Panc1 (cell line): ENCODE results near the gene KRT9. TPM values are rescaled to one million over a fixed set of nuclear protein-coding genes. Genes with fewer than 3 reads are reported as not detected.

Experiments used
- ATAC-seq: fragments of 200-7000 bp; cut with Tn5 transposase; 2 replicates; pipeline ENCODE4 v1.9.1; 2020; ENCODE audit warnings: mild to moderate bottlenecking, moderate library complexity
- BruUV-seq: library from RNA; stranded (reverse); fragments of 400-500 nt; replicated peaks from 2 replicates; lab custom pipeline; 2021; lab: Mats Ljungman, UMichigan
- CTCF ChIA-PET: fragments of 300-600 bp; sonication (Branson Sonifier 250); formaldehyde crosslinking; loops from one replicate; lab custom pipeline; 2022; ENCODE audit warnings: antibody characterized with exemption; lab: Charles Lee
- POLR2A ChIA-PET: fragments of 300-600 bp; sonication (Branson Sonifier 250); formaldehyde crosslinking; loops from one replicate; lab custom pipeline; 2022; ENCODE audit warnings: antibody characterized with exemption; lab: Charles Lee
- DNase-seq: peaks from one replicate; pipeline ENCODE4 v3.0.0-alpha.2; 2010; ENCODE audit warnings: low read depth, low spot score
- H3K27ac ChIP-seq: 2 replicates; pipeline ENCODE4 v1.5.1; 2011; ENCODE audit warnings: mild to moderate bottlenecking, low read length, inconsistent platforms
- H3K27me3 ChIP-seq: fragments of 200-500 bp; sonication (Bioruptor generic); 2 replicates; pipeline ENCODE4 v1.6.0; 2014; ENCODE audit warnings: low read length, inconsistent platforms; ENCODE audit not compliant: control insufficient read depth, insufficient read depth
- H3K36me3 ChIP-seq: fragments of 200-500 bp; sonication (Bioruptor generic); 2 replicates; pipeline ENCODE4 v1.5.1; 2014; ENCODE audit warnings: inconsistent platforms, mild to moderate bottlenecking, low read length, moderate library complexity; ENCODE audit not compliant: control insufficient read depth, insufficient read depth
- H3K4me1 ChIP-seq: 2 replicates; pipeline ENCODE4 v1.5.1; 2011; ENCODE audit warnings: inconsistent platforms, mild to moderate bottlenecking, low read length, moderate library complexity; ENCODE audit not compliant: control insufficient read depth, insufficient read depth
- H3K4me3 ChIP-seq, 2 experiments: 2 replicates each; pipeline ENCODE4 v1.5.1; 2011 to 2012; ENCODE audit warnings: low read depth in 2 of 2, low read length in 2 of 2, mild to moderate bottlenecking in 2 of 2, inconsistent platforms in 1 of 2, moderate library complexity in 1 of 2
- H3K9me3 ChIP-seq: fragments of 200-500 bp; sonication (Bioruptor generic); 2 replicates; pipeline ENCODE4 v1.5.1; 2014; ENCODE audit warnings: low read depth, mild to moderate bottlenecking, inconsistent platforms, low read length, moderate library complexity; ENCODE audit not compliant: control insufficient read depth, insufficient read depth
- POLR2AphosphoS5 ChIP-seq: IDR thresholded peaks from 2 replicates; pipeline ENCODE4 v1.6.1; 2012; ENCODE audit warnings: mild to moderate bottlenecking, low read depth, low read length, moderate library complexity
- SIN3A ChIP-seq: IDR thresholded peaks from 2 replicates; pipeline ENCODE4 v1.6.1; 2012; ENCODE audit warnings: low read depth, mild to moderate bottlenecking, low read length, moderate library complexity, borderline replicate concordance; ENCODE audit not compliant: insufficient read depth
- TCF7L2 ChIP-seq: IDR thresholded peaks from 2 replicates; pipeline ENCODE4 v1.6.1; 2011; ENCODE audit warnings: mild to moderate bottlenecking, low read depth, low read length, inconsistent platforms
- in situ Hi-C: cut with HindIII; loops from 2 replicates; pipeline ENCODE4 v1.10.0; 2016; ENCODE audit warnings: low sequenced_read_pairs, low pct_unique_long_range_greater_than_20kb
- intact Hi-C: fragments of 100-400 bp; cut with micrococcal nuclease; formaldehyde crosslinking; loops from one replicate; pipeline ENCODE4 v1.10.0; 2022; ENCODE audit not compliant: unreplicated experiment
- total RNA-seq: library from RNA; stranded (reverse); gene quantifications from one replicate; pipeline ENCODE4 v1.2.1, GENCODE V29; 2021; ENCODE audit not compliant: unreplicated experiment
- TF ChIP-seq, protein P1 (sequence below), 2 experiments: IDR thresholded peaks; 2 replicates each; pipeline ENCODE4 v1.6.1; 2011 to 2012; ENCODE audit warnings: low read depth in 2 of 2, control low read depth in 1 of 2, low read length in 1 of 2, mild to moderate bottlenecking in 1 of 2, moderate library complexity in 1 of 2; ENCODE audit not compliant: insufficient read depth in 1 of 2
- TF ChIP-seq, protein P2 (sequence below): fragments of 450-650 bp; IDR thresholded peaks from 2 replicates; pipeline ENCODE4 v1.5.1; 2017; ENCODE audit warnings: mild to moderate bottlenecking

Gene KRT9
- total RNA-seq, 1 experiment from 2014 or later = not detected

DNA sequence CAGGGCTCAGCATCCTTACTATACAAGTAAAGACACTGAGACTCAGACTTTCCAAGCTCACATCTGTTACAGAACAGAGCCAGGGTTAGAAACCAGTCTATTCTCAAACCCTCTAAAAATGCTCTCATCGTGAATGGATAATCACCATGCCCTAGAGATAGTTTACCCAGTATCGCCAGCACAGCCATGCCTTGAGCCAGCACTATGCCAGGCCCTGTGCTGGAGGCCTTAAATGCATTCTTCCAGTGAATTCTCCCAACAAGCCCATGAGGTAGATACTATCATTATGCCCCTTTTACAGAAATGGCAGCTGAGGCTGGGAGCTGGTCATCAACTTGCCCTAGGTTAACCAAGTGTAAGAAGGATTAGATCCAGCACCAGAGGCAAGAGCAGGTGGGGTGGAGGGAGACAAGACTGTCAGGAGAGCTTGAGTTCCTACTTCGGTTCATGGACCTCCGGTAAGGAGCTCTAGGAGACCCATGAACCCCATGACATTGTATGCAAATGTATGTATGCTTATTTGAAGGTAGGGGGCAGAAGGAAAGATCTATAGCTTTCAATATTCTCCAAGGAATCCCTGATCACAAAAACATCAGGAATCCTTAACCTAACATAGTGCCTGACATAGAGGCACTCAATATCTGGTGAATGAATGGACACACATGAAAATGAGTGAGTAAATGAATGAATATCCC is 9.7 kb upstream of the KRT9 start:
- in situ Hi-C loops = no loop called here

DNA sequence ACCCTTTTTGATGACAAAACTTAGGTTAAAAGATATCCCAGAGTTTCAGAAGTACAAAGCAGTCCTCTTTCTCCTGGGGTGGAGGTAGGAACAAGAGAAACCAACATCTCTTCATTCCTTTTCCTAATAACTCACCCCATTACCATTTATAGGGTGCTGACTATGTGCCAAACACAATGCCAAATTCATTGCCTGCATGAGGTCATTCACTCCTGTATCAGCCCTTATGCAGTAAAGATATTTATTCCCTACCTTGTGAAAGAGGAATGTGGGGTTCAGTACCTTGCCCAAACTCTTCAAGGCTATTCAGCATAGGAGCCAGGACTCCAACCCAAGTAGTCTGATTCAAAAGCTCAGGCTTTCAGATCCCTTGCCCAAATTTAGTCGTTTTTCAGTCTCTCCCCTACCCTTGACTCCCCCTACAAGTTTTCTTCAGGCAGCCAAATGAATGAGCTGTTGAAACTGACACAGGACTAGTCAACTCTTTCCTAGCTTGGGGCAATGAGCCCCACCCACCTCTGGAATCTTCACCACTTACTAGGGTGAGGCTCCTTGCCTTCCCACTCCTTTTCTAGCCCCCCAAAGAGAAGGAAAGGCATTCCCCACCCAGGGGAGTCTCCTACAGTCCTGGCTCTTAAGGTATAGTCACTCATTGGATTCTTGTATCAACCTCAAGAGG is 9.0 kb upstream of the KRT9 start:
- Histone ChIP-seq H3K4me1 (peaks cover 9% of the 10 kb centered on the region; the same call in 1 of the 2 replicates), H3K36me3 (no peaks in the 10 kb centered on the region), H3K27ac (no peak overlapping the region; the same call in 1 of the 2 replicates), H3K9me3 (no peaks in the 10 kb centered on the region), H3K27me3 (no peaks in the 10 kb centered on the region), H3K4me3 (no peak overlapping the region)
- ChIA-PET POLR2A (no interaction called here), CTCF (interaction anchor here (1.9 kb wide), 1 partner anchor 68 kb away, joined by 9 read pairs; no protein-coding TSS in a partner anchor)
- BruUV-seq = no TSS peak
- DNase-seq (no peak), ATAC-seq (no peak)
- in situ Hi-C loops (no loop called here), intact Hi-C loops (no loop called here)
- TF ChIP-seq POLR2AphosphoS5 = no peak
- TF ChIP-seq TCF7L2 = no peak
- TF ChIP-seq, protein P1, sequence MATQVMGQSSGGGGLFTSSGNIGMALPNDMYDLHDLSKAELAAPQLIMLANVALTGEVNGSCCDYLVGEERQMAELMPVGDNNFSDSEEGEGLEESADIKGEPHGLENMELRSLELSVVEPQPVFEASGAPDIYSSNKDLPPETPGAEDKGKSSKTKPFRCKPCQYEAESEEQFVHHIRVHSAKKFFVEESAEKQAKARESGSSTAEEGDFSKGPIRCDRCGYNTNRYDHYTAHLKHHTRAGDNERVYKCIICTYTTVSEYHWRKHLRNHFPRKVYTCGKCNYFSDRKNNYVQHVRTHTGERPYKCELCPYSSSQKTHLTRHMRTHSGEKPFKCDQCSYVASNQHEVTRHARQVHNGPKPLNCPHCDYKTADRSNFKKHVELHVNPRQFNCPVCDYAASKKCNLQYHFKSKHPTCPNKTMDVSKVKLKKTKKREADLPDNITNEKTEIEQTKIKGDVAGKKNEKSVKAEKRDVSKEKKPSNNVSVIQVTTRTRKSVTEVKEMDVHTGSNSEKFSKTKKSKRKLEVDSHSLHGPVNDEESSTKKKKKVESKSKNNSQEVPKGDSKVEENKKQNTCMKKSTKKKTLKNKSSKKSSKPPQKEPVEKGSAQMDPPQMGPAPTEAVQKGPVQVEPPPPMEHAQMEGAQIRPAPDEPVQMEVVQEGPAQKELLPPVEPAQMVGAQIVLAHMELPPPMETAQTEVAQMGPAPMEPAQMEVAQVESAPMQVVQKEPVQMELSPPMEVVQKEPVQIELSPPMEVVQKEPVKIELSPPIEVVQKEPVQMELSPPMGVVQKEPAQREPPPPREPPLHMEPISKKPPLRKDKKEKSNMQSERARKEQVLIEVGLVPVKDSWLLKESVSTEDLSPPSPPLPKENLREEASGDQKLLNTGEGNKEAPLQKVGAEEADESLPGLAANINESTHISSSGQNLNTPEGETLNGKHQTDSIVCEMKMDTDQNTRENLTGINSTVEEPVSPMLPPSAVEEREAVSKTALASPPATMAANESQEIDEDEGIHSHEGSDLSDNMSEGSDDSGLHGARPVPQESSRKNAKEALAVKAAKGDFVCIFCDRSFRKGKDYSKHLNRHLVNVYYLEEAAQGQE (IDR thresholded peaks at IDR 0.05; ENCODE audit: insufficient read depth in 1 of 2, low read depth in 2 of 2, low read length in 1 of 2) = no peak
- TF ChIP-seq, protein P2, sequence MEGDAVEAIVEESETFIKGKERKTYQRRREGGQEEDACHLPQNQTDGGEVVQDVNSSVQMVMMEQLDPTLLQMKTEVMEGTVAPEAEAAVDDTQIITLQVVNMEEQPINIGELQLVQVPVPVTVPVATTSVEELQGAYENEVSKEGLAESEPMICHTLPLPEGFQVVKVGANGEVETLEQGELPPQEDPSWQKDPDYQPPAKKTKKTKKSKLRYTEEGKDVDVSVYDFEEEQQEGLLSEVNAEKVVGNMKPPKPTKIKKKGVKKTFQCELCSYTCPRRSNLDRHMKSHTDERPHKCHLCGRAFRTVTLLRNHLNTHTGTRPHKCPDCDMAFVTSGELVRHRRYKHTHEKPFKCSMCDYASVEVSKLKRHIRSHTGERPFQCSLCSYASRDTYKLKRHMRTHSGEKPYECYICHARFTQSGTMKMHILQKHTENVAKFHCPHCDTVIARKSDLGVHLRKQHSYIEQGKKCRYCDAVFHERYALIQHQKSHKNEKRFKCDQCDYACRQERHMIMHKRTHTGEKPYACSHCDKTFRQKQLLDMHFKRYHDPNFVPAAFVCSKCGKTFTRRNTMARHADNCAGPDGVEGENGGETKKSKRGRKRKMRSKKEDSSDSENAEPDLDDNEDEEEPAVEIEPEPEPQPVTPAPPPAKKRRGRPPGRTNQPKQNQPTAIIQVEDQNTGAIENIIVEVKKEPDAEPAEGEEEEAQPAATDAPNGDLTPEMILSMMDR = no peak
- no peak for TF ChIP-seq SIN3A

More for the DNA sequence above, 9.7 kb upstream of the KRT9 start:
- Histone ChIP-seq H3K27me3 (no peaks in the 10 kb centered on the region), H3K4me1 (peaks cover 9% of the 10 kb centered on the region; the same call in 1 of the 2 replicates), H3K36me3 (no peaks in the 10 kb centered on the region), H3K9me3 (no peaks in the 10 kb centered on the region), H3K4me3 (no peak overlapping the region), H3K27ac (no peak overlapping the region)
- no peak for ATAC-seq
- TF ChIP-seq TCF7L2 (no peak), POLR2AphosphoS5 (no peak), SIN3A (no peak)
- TF ChIP-seq, protein P1 (IDR thresholded peaks at IDR 0.05; ENCODE audit: insufficient read depth in 1 of 2, low read depth in 2 of 2, low read length in 1 of 2) = no peak
- TF ChIP-seq, protein P2 = no peak
- BruUV-seq = no TSS peak
- CTCF ChIA-PET = interaction anchor here (1.1 to 1.9 kb wide), 2 partner anchors 45 to 67 kb away, joined by 3 to 9 read pairs; no protein-coding TSS in a partner anchor
- POLR2A ChIA-PET = no interaction called here
- intact Hi-C loops = no loop called here
- no peak for DNase-seq
